GM19467 (cell line): ENCODE measurements around the gene RAI1.

Source experiments
- ATAC-seq: cut with Tn5 transposase; IDR thresholded peaks from one replicate; pipeline ENCODE4 v1.9.1; 2021; ENCODE audit warnings: mild to moderate bottlenecking, moderate library complexity; ENCODE audit not compliant: unreplicated experiment

Gene RAI1

GRCh38 chr17:17696882-17697633, 15.8 kb downstream of the RAI1 start:
- ATAC-seq = no peak

GRCh38 chr17:17698371-17698770, 17.1 kb downstream of the RAI1 start:
- ATAC-seq = no peak

- ATAC-seq = no peak
Observed at GRCh38 chr17:17698869-17699351, 17.7 kb downstream of the RAI1 start.

GRCh38 chr17:17699491-17699890, 18.2 kb downstream of the RAI1 start:
- no peak for ATAC-seq

- ATAC-seq = no peak
Observed at GRCh38 chr17:17700251-17700969, 19.2 kb downstream of the RAI1 start.

- ATAC-seq = no peak
Observed at GRCh38 chr17:17701112-17701511, 19.9 kb downstream of the RAI1 start.

GRCh38 chr17:17701658-17702057, 20.4 kb downstream of the RAI1 start:
- ATAC-seq = no peak

- ATAC-seq = no peak
Observed at GRCh38 chr17:17702449-17703139, 21.3 kb downstream of the RAI1 start.

- no peak for ATAC-seq
Observed at GRCh38 chr17:17703140-17703919, 22.1 kb downstream of the RAI1 start.

GRCh38 chr17:17704931-17705330, 23.7 kb downstream of the RAI1 start:
- no peak for ATAC-seq

GRCh38 chr17:17706140-17707060, 25.1 kb downstream of the RAI1 start:
- no peak for ATAC-seq

GRCh38 chr17:17708295-17708694, 27.0 kb downstream of the RAI1 start:
- ATAC-seq = no peak

- no peak for ATAC-seq
Observed at GRCh38 chr17:17708816-17709215, 27.6 kb downstream of the RAI1 start.

GRCh38 chr17:17709815-17710321, 28.6 kb downstream of the RAI1 start:
- no peak for ATAC-seq

- no peak for ATAC-seq
Observed at GRCh38 chr17:17710355-17710727, 29.1 kb downstream of the RAI1 start.

GRCh38 chr17:17710728-17711541, 29.7 kb downstream of the RAI1 start:
- no peak for ATAC-seq

- ATAC-seq = no peak
Observed at GRCh38 chr17:17711641-17712162, 30.4 kb downstream of the RAI1 start.

GRCh38 chr17:17712268-17712924, 31.1 kb downstream of the RAI1 start:
- peak; percentile 73 for ATAC-seq
